NCI-H2196 treated with DMSO at 0.1 percent for 48 hours (cell line): ENCODE measurements around the gene KCNRG.
"Not testable (repeated sequence)": the region's sequence is repeated elsewhere in the genome, so short reads cannot be mapped to it uniquely, and the experiment has no call there.

ENCODE experiments used
- DNase-seq: peaks from one replicate; lab custom pipeline; 2025; ENCODE audit not compliant: unreplicated experiment; lab: John Stamatoyannopoulos, UW

KCNRG gene

GRCh38 chr13:50011461-50011860 is 3.8 kb upstream of the KCNRG start:
- DNase-seq = no peak

DNA sequence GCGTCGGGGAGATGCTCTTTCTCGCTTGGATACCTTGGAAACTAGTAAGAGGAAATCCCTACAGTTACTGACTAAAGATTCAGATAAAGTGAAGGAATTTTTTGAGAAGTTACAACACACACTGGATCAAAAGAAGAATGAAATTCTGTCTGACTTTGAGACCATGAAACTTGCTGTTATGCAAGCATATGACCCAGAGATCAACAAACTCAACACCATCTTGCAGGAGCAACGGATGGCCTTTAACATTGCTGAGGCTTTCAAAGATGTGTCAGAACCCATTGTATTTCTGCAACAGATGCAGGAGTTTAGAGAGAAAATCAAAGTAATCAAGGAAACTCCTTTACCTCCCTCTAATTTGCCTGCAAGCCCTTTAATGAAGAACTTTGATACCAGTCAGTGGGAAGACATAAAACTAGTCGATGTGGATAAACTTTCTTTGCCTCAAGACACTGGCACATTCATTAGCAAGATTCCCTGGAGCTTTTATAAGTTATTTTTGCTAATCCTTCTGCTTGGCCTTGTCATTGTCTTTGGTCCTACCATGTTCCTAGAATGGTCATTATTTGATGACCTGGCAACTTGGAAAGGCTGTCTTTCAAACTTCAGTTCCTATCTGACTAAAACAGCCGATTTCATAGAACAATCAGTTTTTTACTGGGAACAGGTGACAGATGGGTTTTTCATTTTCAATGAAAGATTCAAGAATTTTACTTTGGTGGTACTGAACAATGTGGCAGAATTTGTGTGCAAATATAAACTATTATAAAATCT is 2.7 kb upstream of the KCNRG start:
- DNase-seq = no peak

DNA sequence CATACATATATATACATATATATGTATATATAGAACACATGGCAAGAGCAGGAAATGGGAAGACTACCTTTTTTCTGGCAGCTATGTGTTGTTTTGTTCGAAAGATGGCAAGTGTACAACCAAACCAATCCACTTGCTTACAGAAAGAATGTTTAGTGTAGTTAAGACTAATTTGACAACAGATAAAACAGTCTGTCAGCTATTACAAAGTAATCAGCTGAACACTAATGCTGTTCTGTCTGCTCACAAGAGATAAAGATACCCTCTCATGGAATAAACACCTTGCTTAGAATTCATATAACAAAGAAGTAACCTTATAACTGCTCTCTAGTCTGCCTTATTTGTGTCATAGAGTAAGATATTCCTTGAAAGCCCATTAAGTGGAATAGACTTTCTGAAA is 858 bp upstream of the KCNRG start:
- DNase-seq = no peak

GRCh38 chr13:50015750-50016149 is 506 bp downstream of the KCNRG start:
- DNase-seq = no peak

GRCh38 chr13:50016444-50016843 is 1.2 kb downstream of the KCNRG start:
- DNase-seq = no peak

DNA sequence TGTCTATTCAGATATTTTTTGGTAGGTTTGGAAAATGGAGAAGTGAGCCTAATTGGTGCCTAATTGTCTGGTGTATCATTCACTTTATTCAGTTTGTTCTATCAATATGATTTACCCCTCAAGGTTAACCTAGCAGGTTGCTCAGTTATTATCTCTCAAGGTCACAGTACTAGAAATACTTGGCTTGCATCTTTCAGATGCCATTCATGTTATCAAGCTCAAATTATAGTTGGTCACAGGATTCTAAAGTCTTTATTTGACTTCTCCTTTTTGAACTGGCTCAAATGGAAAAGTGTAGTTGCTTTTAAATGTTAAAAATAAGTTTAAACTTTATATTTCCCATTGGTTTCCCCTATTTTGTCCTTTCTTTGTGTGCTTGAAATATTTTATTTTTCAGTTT is 2.6 kb downstream of the KCNRG start:
- DNase-seq = no peak

GRCh38 chr13:50025436-50025835 is 10.2 kb downstream of the KCNRG start:
- no peak for DNase-seq

DNA sequence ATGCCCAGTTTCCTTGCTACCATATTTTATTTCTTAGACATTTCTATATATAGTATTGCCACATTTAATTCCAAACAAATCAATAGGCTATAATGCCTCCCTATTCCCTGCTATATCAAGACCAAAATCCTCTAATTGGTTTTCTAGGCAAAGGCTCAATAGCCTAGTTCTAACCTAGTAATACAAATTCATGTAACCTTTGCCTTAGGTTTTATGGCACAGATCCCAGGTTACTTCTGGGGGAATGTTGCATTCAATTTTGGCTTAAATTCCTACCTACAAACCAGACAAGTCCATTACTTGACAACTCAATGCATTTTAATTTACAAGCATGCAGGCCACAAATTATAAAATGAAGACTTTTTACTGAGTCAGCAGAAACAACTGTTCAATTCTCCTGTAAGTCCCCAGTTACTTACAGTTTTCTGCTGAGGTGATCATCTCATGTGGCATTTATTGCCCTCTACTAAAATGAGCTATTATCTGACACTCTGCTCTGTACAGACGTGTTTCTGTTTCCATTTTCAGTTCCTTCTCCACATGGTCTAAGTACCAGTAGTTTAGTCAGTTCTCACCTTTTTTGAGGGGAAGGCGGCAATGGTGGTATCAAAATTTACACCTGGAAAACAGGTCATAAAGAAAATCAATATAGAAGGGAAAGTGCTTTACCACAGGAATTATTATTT is 11.7 kb downstream of the KCNRG start:
- no peak for DNase-seq

DNA sequence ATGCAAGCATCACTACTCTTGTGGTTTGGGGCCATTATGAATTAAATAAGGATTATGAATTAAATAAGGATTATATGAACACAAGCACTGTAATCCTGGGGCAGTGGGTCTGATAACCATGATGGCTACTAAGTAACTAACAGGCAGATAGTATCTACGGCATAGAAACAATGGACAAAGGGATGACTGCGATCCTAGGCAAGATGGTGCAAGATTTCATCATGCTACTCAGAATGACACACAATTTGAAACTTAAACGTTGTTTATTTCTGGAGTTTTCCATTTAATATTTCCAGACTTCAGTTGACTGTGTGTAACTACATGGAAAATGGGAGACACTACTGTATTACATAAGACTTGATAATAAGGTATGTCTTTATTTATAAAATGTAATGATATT is 15.1 kb downstream of the KCNRG start:
- DNase-seq = no peak

- no peak for DNase-seq
Measured at GRCh38 chr13:50033725-50034124, 18.5 kb downstream of the KCNRG start.

- no peak for DNase-seq
Measured at GRCh38 chr13:50037788-50038187, 22.5 kb downstream of the KCNRG start.

GRCh38 chr13:50038266-50038665 is 23.0 kb downstream of the KCNRG start:
- no peak for DNase-seq

DNA sequence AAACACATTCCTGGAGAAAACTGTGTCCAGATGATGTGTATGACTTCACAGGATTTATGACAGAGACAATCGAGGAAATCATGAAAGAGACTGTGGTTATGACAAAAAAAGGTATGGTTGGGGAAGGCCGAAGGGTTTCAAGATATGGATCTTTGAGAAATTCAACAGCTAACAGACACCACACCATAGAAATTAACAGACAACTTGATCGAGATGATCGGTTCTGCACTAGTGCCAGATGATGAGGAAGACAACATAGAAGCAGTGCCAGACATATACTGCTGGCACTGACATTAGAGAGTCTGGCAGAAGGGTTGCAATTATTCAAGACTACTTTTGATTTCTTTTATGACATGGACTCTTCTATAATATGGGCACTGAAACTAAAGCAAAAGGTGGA is 37.2 kb downstream of the KCNRG start:
- no peak for DNase-seq

DNA sequence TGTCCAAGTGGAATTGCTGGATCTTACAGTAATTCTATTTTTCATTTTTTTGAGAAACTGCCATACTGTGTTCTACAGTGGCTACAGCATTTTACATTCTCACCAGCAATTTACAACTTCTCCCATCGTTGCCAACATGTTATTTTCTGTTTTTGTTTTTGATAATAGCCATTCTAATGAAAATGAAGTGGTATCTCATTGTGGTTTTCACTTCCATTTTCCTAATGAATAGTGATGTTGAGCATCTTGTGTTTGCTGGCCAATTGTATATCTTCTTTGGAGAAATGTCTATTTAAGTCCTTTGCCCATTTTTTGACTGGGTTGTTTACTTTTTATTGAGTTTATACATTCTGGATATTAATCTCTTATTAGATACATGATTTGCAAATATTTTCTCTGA is 38.6 kb downstream of the KCNRG start:
- DNase-seq = no peak

DNA sequence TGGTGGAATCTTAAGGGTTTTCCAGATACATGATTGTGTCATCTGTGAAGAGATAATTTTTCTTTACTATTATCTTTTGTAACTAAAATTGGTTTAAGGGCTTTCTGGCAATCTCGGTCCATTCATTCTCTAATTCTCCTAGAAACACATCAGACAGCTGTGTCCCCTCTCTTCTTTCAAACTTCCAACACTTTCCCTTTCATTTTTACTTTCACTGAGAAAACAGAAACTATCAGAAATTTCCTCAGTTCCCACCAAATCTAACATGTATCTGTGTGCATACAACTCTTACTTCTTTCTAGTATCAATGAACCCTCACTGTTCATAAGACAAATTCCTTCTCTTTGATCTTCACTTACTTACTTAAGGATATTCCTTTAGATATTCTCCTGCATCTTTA is 40.2 kb downstream of the KCNRG start:
- no peak for DNase-seq

DNA sequence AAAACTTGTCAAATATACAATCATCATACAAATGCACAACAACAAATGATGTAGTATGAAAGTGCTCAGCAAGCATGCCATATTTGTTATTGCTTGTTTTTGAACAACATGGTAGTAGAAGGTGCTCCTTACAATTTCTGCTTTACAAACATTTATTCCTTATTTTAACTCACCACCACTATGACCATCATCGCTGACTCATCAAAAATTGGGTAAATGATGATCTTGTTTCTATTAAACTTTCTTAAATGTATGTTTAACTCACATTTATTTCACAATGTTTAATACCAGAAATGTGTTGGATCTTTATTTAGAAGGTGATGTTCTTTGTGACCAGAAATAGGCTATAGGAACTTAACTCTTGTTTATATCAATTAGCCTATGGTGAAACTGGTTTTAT is 45.5 kb downstream of the KCNRG start:
- no peak for DNase-seq

- DNase-seq = not testable (repeated sequence)
Measured at GRCh38 chr13:50062336-50062735, 47.1 kb downstream of the KCNRG start.

DNA sequence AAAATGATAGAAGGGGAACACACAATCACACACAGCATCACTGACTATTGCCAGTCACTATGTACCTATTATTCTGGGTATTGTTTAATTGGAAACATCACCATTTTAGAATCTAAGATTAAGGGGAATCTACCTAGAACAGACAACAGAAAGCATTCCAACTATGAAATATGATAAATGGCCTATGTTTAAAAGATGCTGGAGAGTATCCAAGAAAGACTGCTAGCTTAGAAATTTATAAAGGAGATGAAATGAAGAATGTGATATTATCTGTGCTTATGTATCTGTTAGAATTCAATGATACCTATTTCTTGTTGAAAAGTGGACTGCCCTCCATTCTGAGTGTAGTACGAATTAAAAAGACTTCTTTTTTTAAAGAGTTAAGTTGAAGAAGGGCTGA is 50.5 kb downstream of the KCNRG start:
- no peak for DNase-seq

GRCh38 chr13:50068508-50068907 is 53.3 kb downstream of the KCNRG start:
- DNase-seq = no peak

DNA sequence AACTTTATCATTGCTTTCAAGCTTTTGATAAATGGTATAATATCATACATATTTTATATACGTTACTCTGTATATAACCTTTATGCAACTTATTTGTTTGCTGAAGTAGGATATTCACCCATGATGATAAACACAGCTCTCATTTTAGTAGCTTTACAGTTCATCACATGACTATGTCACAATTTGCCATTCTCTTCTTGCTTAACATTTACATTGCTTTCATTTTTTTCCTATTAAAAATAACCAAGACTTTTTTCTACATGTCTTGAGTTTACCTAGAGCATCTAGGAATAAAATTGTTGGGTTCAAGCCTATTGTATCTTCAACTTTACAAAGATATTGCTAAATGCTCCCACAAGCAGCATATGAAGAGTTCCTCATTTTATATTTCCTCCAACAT is 54.0 kb downstream of the KCNRG start:
- no peak for DNase-seq

DNA sequence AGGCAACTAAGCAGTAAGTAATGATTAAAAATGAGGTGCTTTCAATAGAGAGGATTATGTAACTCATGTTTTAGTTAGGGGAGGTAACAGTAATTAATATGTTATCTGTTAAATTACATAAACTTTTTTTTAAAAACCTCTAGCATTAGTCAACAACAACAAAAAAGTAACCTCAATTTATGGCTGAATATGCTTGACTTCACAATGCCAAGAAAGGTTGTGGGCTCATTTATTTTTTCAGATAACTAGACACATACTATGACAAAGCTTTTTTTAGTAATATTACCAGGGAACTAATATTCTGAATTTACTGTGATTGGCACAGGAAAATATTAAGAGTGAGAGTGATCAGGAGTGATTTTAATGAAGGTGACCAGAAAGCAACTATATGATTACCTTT is 54.9 kb downstream of the KCNRG start:
- no peak for DNase-seq
